GM12878 (cell line): ENCODE results near the gene NTM. TPM values are rescaled to one million over a fixed set of nuclear protein-coding genes. Genes with fewer than 3 reads are reported as not detected.

Experiments used
- ATAC-seq: fragments of 200-7000 bp; cut with Tn5 transposase; 3 replicates; pipeline ENCODE4 v1.9.1; 2020; ENCODE audit warnings: mild to moderate bottlenecking, moderate library complexity
- BruUV-seq: library from RNA; stranded (reverse); fragments of 400-500 nt; replicated peaks from 2 replicates; lab custom pipeline; 2021; lab: Mats Ljungman, UMichigan
- CTCF ChIA-PET: fragments of 300-600 bp; sonication (Branson Sonifier 250); formaldehyde crosslinking; extraction: SDS; loops from one replicate; lab custom pipeline; 2021; ENCODE audit warnings: inconsistent platforms; lab: Yijun Ruan, JAX
- POLR2A ChIA-PET: fragments of 350-600 bp; formaldehyde crosslinking; extraction: SDS; loops from one replicate; lab custom pipeline; 2021; ENCODE audit warnings: inconsistent platforms; lab: Charles Lee
- RAD21 ChIA-PET: fragments of 300-600 bp; sonication (Branson Sonifier 250); formaldehyde crosslinking; loops from one replicate; lab custom pipeline; 2023; ENCODE audit warnings: antibody characterized with exemption; ENCODE audit not compliant: unreplicated experiment; lab: Charles Lee
- SMC1A ChIA-PET: fragments of 300-600 bp; sonication (Branson Sonifier 250); formaldehyde crosslinking; loops from one replicate; lab custom pipeline; 2023; ENCODE audit not compliant: unreplicated experiment, uncharacterized antibody; lab: Charles Lee
- DNase-seq: peaks from one replicate; pipeline ENCODE4 v3.0.0-alpha.2; 2011; ENCODE audit warnings: low read depth, low spot score
- FAIRE-seq: peaks from 3 replicates; lab custom pipeline; 2011; peaks lifted over from hg19 to GRCh38; lab: Jason Lieb, UNC
- H2AFZ ChIP-seq: 2 replicates; pipeline ENCODE4 v1.6.0; 2011; ENCODE audit warnings: low read depth, low read length, control low read depth; ENCODE audit not compliant: control insufficient read depth
- H3K27ac ChIP-seq: 2 replicates; pipeline ENCODE4 v1.5.1; 2011; ENCODE audit warnings: control low read depth; ENCODE audit not compliant: control insufficient read depth, insufficient read depth
- H3K27me3 ChIP-seq, 2 experiments: replicated peaks in 1 of 2; 2 replicates each; pipeline versions ENCODE4 v1.6.0 to v1.6.1; 2011; ENCODE audit warnings: low read length in 1 of 2; ENCODE audit not compliant: control insufficient read depth in 2 of 2, insufficient read depth in 2 of 2
- H3K36me3 ChIP-seq, 2 experiments: 2 replicates each; pipeline ENCODE4 v1.5.1; 2011; ENCODE audit warnings: low read length in 1 of 2; ENCODE audit not compliant: control insufficient read depth in 2 of 2, insufficient read depth in 2 of 2
- H3K4me1 ChIP-seq: 2 replicates; pipeline ENCODE4 v1.6.1; 2011; ENCODE audit warnings: mild to moderate bottlenecking, low read length, moderate library complexity, mixed read lengths; ENCODE audit not compliant: control insufficient read depth, insufficient read depth
- H3K4me2 ChIP-seq: 2 replicates; pipeline ENCODE4 v1.6.0; 2011; ENCODE audit warnings: control low read depth; ENCODE audit not compliant: control insufficient read depth, insufficient read depth
- H3K4me3 ChIP-seq: fragments of 200-600 bp; sonication (generic); 2 replicates; pipeline ENCODE4 v1.5.1; 2016
- H3K79me2 ChIP-seq: 2 replicates; pipeline ENCODE4 v1.6.0; 2011; ENCODE audit warnings: low read length; ENCODE audit not compliant: control insufficient read depth, insufficient read depth
- H3K9ac ChIP-seq: 2 replicates; pipeline ENCODE4 v1.8.0; 2011; ENCODE audit warnings: low read length, control low read depth, mixed read lengths; ENCODE audit not compliant: control insufficient read depth, insufficient read depth
- H3K9me3 ChIP-seq: replicated peaks from 3 replicates; pipeline ENCODE4 v1.5.1; 2011; ENCODE audit warnings: mild to moderate bottlenecking, low read length; ENCODE audit not compliant: control insufficient read depth, insufficient read depth
- H4K20me1 ChIP-seq: 2 replicates; pipeline ENCODE4 v1.6.0; 2011; ENCODE audit not compliant: control insufficient read depth, insufficient read depth
- HDAC2 ChIP-seq: fragments of 200-600 bp; sonication (generic); IDR thresholded peaks from 2 replicates; pipeline ENCODE4 v1.6.1; 2017
- NFXL1 ChIP-seq: fragments of 450-650 bp; IDR thresholded peaks from 2 replicates; pipeline ENCODE4 v1.6.1; 2017; ENCODE audit warnings: antibody characterized with exemption, mild to moderate bottlenecking, borderline replicate concordance
- POLR2AphosphoS2 ChIP-seq: IDR thresholded peaks from 2 replicates; pipeline ENCODE4 v1.6.1; 2011; ENCODE audit warnings: low read depth, mild to moderate bottlenecking, low read length, improper control_type of control experiment, moderate library complexity
- POLR2AphosphoS5 ChIP-seq: IDR thresholded peaks from 2 replicates; pipeline ENCODE4 v1.6.1; 2011; ENCODE audit warnings: mild to moderate bottlenecking, low read length, inconsistent platforms
- SREBF1 ChIP-seq: IDR thresholded peaks from 2 replicates; pipeline ENCODE4 v1.6.1; 2012; ENCODE audit warnings: mild to moderate bottlenecking, low read length
- WRNIP1 ChIP-seq: IDR thresholded peaks from 2 replicates; pipeline ENCODE4 v1.6.1; 2011; ENCODE audit warnings: low read depth, low read length, improper control_type of control experiment, borderline replicate concordance
- ZNF274 ChIP-seq: IDR thresholded peaks from one replicate; pipeline ENCODE4 v1.8.0; 2011; ENCODE audit not compliant: insufficient read length, insufficient read depth
- WGBS: methylation state at CpG from one replicate; pipeline ENCODE4 v1.1.6; 2016; ENCODE audit warnings: low lambda C conversion rate; ENCODE audit not compliant: insufficient replicate concordance, insufficient coverage; ENCODE audit errors: missing lambda C conversion rate; 5-methylcytosine and 5-hydroxymethylcytosine counted together
- in situ Hi-C: fragments of 300-500 bp; cut with MboI; formaldehyde crosslinking; loops from 9 replicates; pipeline ENCODE4 v1.14.3; 2018; ENCODE audit warnings: mixed read lengths
- intact Hi-C: fragments of 100-400 bp; cut with micrococcal nuclease; formaldehyde crosslinking; loops from one replicate; pipeline ENCODE4 v1.14.2; 2022; ENCODE audit not compliant: unreplicated experiment
- polyA plus RNA-seq, 11 experiments: library from polyadenylated mRNA; depleted of rRNA in 4 of 11; unstranded in 6 of 11; stranded (reverse) in 5 of 11; fragments of >200 nt; fragmentation: Nextera tagmentation in 4 of 11; fragmentation: Illumina TruSeq in 1 of 11; extraction: Ambion mirVana in 4 of 11; extraction: Trizol in 1 of 11; gene quantifications; 1 replicate in 1 of 11; 2 replicates in 10 of 11; pipeline versions ENCODE4 v1.2.1 to v1.2.3, GENCODE V29; 2011 to 2016; ENCODE audit warnings: inconsistent platforms in 2 of 11, missing spikeins in 2 of 11, low read depth in 1 of 11
- total RNA-seq, 4 experiments: library from RNA; depleted of rRNA in 3 of 4; stranded (reverse); fragments of >200 nt in 3 of 4; fragmentation: Illumina TruSeq in 1 of 4; extraction: Trizol in 1 of 4; gene quantifications; 2 replicates each; pipeline versions ENCODE4 v1.2.1 to v1.2.3, GENCODE V29; 2013 to 2021
- TF ChIP-seq, protein P1 (sequence below): IDR thresholded peaks from 2 replicates; pipeline ENCODE4 v1.6.1; 2011; ENCODE audit warnings: borderline replicate concordance, low read depth, mild to moderate bottlenecking, moderate library complexity, low read length; ENCODE audit not compliant: insufficient read depth, poor library complexity, severe bottlenecking
- TF ChIP-seq, protein P2 (sequence below): IDR thresholded peaks from 2 replicates; pipeline ENCODE4 v1.6.1; 2011; ENCODE audit warnings: low read depth, low read length, improper control_type of control experiment, borderline replicate concordance

NTM gene
- total and polyA plus RNA-seq, 10 of the 15 experiments (the other 5 are each of a cell fraction or from before 2014, with no cell fraction given), result not detected

- no peaks in the 10 kb centered on the region; the same call in 1 of the 2 replicates for H3K4me1 ChIP-seq
- no peaks in the 10 kb centered on the region for H3K36me3 ChIP-seq
- TF ChIP-seq HDAC2 (no peak), ZNF274 (no peak), POLR2AphosphoS5 (no peak), NFXL1 (no peak), SREBF1 (no peak), POLR2AphosphoS2 (no peak), WRNIP1 (no peak)
- TF ChIP-seq, protein P1, sequence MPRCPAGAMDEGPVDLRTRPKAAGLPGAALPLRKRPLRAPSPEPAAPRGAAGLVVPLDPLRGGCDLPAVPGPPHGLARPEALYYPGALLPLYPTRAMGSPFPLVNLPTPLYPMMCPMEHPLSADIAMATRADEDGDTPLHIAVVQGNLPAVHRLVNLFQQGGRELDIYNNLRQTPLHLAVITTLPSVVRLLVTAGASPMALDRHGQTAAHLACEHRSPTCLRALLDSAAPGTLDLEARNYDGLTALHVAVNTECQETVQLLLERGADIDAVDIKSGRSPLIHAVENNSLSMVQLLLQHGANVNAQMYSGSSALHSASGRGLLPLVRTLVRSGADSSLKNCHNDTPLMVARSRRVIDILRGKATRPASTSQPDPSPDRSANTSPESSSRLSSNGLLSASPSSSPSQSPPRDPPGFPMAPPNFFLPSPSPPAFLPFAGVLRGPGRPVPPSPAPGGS, result no peak
- TF ChIP-seq, protein P2, sequence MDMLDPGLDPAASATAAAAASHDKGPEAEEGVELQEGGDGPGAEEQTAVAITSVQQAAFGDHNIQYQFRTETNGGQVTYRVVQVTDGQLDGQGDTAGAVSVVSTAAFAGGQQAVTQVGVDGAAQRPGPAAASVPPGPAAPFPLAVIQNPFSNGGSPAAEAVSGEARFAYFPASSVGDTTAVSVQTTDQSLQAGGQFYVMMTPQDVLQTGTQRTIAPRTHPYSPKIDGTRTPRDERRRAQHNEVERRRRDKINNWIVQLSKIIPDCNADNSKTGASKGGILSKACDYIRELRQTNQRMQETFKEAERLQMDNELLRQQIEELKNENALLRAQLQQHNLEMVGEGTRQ, result no peak
- WGBS, result 22% methylated on average over 10 of the region's 10 CpGs
- DNase-seq (no peak), ATAC-seq (no peak), FAIRE-seq (no peak)
- intact Hi-C loops, result no loop called here
- no peak overlapping the region for H3K4me2 ChIP-seq
- in situ Hi-C loops, result no loop called here
- no peak overlapping the region for H3K27ac ChIP-seq
- CTCF ChIA-PET, result interaction anchor here (10.4 kb wide), 1 partner anchor 40 kb away, joined by 133 read pairs; no protein-coding TSS in a partner anchor
- no peaks in the 10 kb centered on the region for H3K79me2 ChIP-seq
- H3K9me3 ChIP-seq, result no peaks in the 10 kb centered on the region
- no peaks in the 10 kb centered on the region for H4K20me1 ChIP-seq
- H3K27me3 ChIP-seq, result peaks cover 2 to 11% of the 10 kb centered on the region in 2 experiments
- H3K4me3 ChIP-seq, result no peak overlapping the region
- no peak overlapping the region for H2AFZ ChIP-seq
- BruUV-seq, result no TSS peak
- RAD21 ChIA-PET, result interaction anchor here (9.8 kb wide), 1 partner anchor 40 kb away, joined by 91 read pairs; no protein-coding TSS in a partner anchor
- no peak overlapping the region for H3K9ac ChIP-seq
- SMC1A ChIA-PET, result interaction anchor here (1.0 to 4.8 kb wide), 2 partner anchors 16 to 40 kb away, joined by 3 to 53 read pairs; no protein-coding TSS in a partner anchor
- POLR2A ChIA-PET, result no interaction called here
These were observed 539.2 kb downstream of the NTM start for GRCh38 chr11:131909426-131910177.
